Stimulated activated CD4-positive, alpha-beta T cell treated with anti-CD3 and anti-CD28 coated beads, Interleukin-12 subunit alpha, Interleukin-12 subunit beta, amount 100 ng/mL, for 48 hours (primary cell): ENCODE measurements around the gene CCER1.

ENCODE experiments used
- DNase-seq, 3 donors: peaks; one replicate each; pipeline ENCODE4 v3.0.0-alpha.2; 2020; ENCODE audit warnings: low read depth in 2 of 3, low spot score in 1 of 3

Gene CCER1

GRCh38 chr12:90922145-90922627 lies 32.8 kb downstream of the CCER1 start:
- DNase-seq, result no peak

- DNase-seq, result no peak
These were observed 33.4 kb downstream of the CCER1 start for GRCh38 chr12:90921536-90921935.

GRCh38 chr12:90920222-90920621 lies 34.8 kb downstream of the CCER1 start:
- DNase-seq, result no peak

- no peak for DNase-seq
These were observed 37.5 kb downstream of the CCER1 start for GRCh38 chr12:90917431-90917830.

GRCh38 chr12:90916516-90916915 lies 38.5 kb downstream of the CCER1 start:
- DNase-seq, result no peak

- DNase-seq, result no peak
These were observed 39.6 kb downstream of the CCER1 start for GRCh38 chr12:90915353-90915752.

- DNase-seq, result no peak
These were observed 44.0 kb downstream of the CCER1 start for GRCh38 chr12:90910958-90911357.

GRCh38 chr12:90909069-90909770 lies 45.8 kb downstream of the CCER1 start:
- DNase-seq, result no peak

GRCh38 chr12:90908465-90908864 lies 46.5 kb downstream of the CCER1 start:
- no peak for DNase-seq

- DNase-seq, result no peak
These were observed 49.1 kb downstream of the CCER1 start for GRCh38 chr12:90905691-90906370.

- DNase-seq, result no peak
These were observed 52.4 kb downstream of the CCER1 start for GRCh38 chr12:90902596-90902995.
